ENCODE measurements around the gene THUMPD1. TPM values are rescaled to one million over a fixed set of nuclear protein-coding genes. Genes with fewer than 3 reads are reported as not detected.

THUMPD1 gene
- total RNA-seq, 1 experiment from 2014 or later = 33.9 TPM

- no TSS peak for BruUV-seq (replicated peaks)
- Histone ChIP-seq H3K9ac (ENCODE audit: low read length) (no peak overlapping the region), H2AFZ (ENCODE audit: low read depth, low read length, poor library complexity, severe bottlenecking) (no peak overlapping the region), H4K20me1 (ENCODE audit: insufficient read depth) (no peaks in the 10 kb centered on the region), H3K27ac (ENCODE audit: low read depth, low read length) (no peak overlapping the region), H3K79me2 (ENCODE audit: insufficient read depth, low read length) (no peaks in the 10 kb centered on the region), H3K4me2 (ENCODE audit: low read length) (no peak overlapping the region), H3K4me1 (ENCODE audit: control insufficient read depth in 1 of 2, insufficient read depth in 2 of 2, low read length in 2 of 2) (peaks cover 0 to under 1% of the 10 kb centered on the region in 2 experiments; a peak in 1 of 4 replicates), H3K4me3 (replicated peaks in 1 of 2; ENCODE audit: low read depth in 1 of 2, low read length in 2 of 2) (no peak overlapping the region), H3K9me2 (ENCODE audit: insufficient read depth) (no peaks in the 10 kb centered on the region), H3K27me3 (ENCODE audit: insufficient read depth, low read length) (peaks cover 4% of the 10 kb centered on the region; the same call in 1 of the 2 replicates), H3K9me3 (ENCODE audit: control insufficient read depth in 1 of 2, insufficient read depth in 1 of 2, low read depth in 1 of 2, low read length in 2 of 2) (peaks cover 2 to 4% of the 10 kb centered on the region in 2 experiments; a peak in 1 of 4 replicates), H3K36me3 (ENCODE audit: control insufficient read depth in 1 of 2, insufficient read depth in 2 of 2, low read length in 2 of 2) (no peaks in the 10 kb centered on the region)
- intact Hi-C loops (cut with micrococcal nuclease) = no loop called here
- TF ChIP-seq CBX3 (IDR thresholded peaks at IDR 0.05; ENCODE audit: low read depth) = peak; percentile 92
- TF ChIP-seq CTCF (IDR thresholded peaks at IDR 0.05 in 2 of 3, conservative IDR thresholded peaks at IDR 0.05 in 1 of 3; ENCODE audit: borderline replicate concordance in 1 of 3, insufficient read depth in 1 of 3, low read depth in 2 of 3, low read length in 2 of 3) = no peak
- ChIA-PET CTCF (no interaction called here), POLR2A (no interaction called here), RAD21 (ENCODE audit: low non-redundant PET in 1 of 2, low total read pairs in 2 of 2, uncharacterized antibody in 2 of 2, unreplicated experiment in 2 of 2) (no interaction called here)
- ATAC-seq = no peak
- peak; percentile 22 for DNase-seq (ENCODE audit: low read depth, low spot score)
Observed at GRCh38 chr16:20747030-20747816, 5.6 kb upstream of the THUMPD1 start.

GRCh38 chr16:20746461-20746860, 4.8 kb upstream of the THUMPD1 start:
- H3K4me1 ChIP-seq (ENCODE audit: control insufficient read depth in 1 of 2, insufficient read depth in 2 of 2, low read length in 2 of 2) = peaks cover 0 to 5% of the 10 kb centered on the region in 2 experiments; a peak in 3 of 4 replicates
- no peak for TF ChIP-seq FOSL1 (IDR thresholded peaks at IDR 0.05; ENCODE audit: low read depth)
- H3K4me3 ChIP-seq (replicated peaks in 1 of 2; ENCODE audit: low read depth in 1 of 2, low read length in 2 of 2) = no peak overlapping the region
- RAD21 ChIA-PET (ENCODE audit: low non-redundant PET in 1 of 2, low total read pairs in 2 of 2, uncharacterized antibody in 2 of 2, unreplicated experiment in 2 of 2) = no interaction called here
- H3K79me2 ChIP-seq (ENCODE audit: insufficient read depth, low read length) = no peaks in the 10 kb centered on the region
- no peak for ATAC-seq
- H3K9me2 ChIP-seq (ENCODE audit: insufficient read depth) = no peaks in the 10 kb centered on the region
- no peak overlapping the region for H3K4me2 ChIP-seq (ENCODE audit: low read length)
- no TSS peak for BruUV-seq (replicated peaks)
- H3K9ac ChIP-seq (ENCODE audit: low read length) = no peak overlapping the region
- H3K36me3 ChIP-seq (ENCODE audit: control insufficient read depth in 1 of 2, insufficient read depth in 2 of 2, low read length in 2 of 2) = no peaks in the 10 kb centered on the region
- H2AFZ ChIP-seq (ENCODE audit: low read depth, low read length, poor library complexity, severe bottlenecking) = no peak overlapping the region
- H3K27me3 ChIP-seq (ENCODE audit: insufficient read depth, low read length) = no peaks in the 10 kb centered on the region
- peaks cover 2 to 4% of the 10 kb centered on the region in 2 experiments; a peak in 1 of 4 replicates for H3K9me3 ChIP-seq (ENCODE audit: control insufficient read depth in 1 of 2, insufficient read depth in 1 of 2, low read depth in 1 of 2, low read length in 2 of 2)
- POLR2A ChIA-PET = no interaction called here
- H4K20me1 ChIP-seq (ENCODE audit: insufficient read depth) = no peaks in the 10 kb centered on the region
- no peak overlapping the region for H3K27ac ChIP-seq (ENCODE audit: low read depth, low read length)
- DNase-seq (ENCODE audit: low read depth, low spot score) = no peak
- CTCF ChIA-PET = no interaction called here
- intact Hi-C loops (cut with micrococcal nuclease) = no loop called here

All from HCT116 (cell line).